Right lobe of liver (tissue), 6 donors: Measurements from ENCODE around the gene SORL1. TPM values are rescaled to one million over a fixed set of nuclear protein-coding genes. Genes with fewer than 3 reads are reported as not detected.

Experiments used
- ATAC-seq, 4 donors: fragments of 200-7000 bp; cut with Tn5 transposase; one replicate each; pipeline ENCODE4 v1.9.1; 2020; ENCODE audit warnings: mild to moderate bottlenecking in 4 of 4, moderate library complexity in 4 of 4
- DNase-seq, 3 donors: peaks; one replicate each; pipeline ENCODE4 v3.0.0-alpha.2; 2020
- H3K27ac ChIP-seq, 3 donors: fragments of 200-600 bp; one replicate each; pipeline ENCODE4 v1.8.0; 2022
- H3K27me3 ChIP-seq, 2 donors: fragments of 200-600 bp; one replicate each; pipeline ENCODE4 v1.8.0; 2022
- H3K36me3 ChIP-seq, 4 donors: fragments of 200-600 bp; sonication (generic) in 1 of 4; one replicate each; pipeline versions ENCODE4 v1.5.1 to v1.8.0; 2017 to 2022; ENCODE audit warnings: control low read depth in 1 of 4
- H3K4me1 ChIP-seq, 4 donors: fragments of 200-600 bp; sonication (generic) in 1 of 4; one replicate each; pipeline versions ENCODE4 v1.5.1 to v1.8.0; 2017 to 2022; ENCODE audit warnings: control low read depth in 1 of 4
- H3K4me3 ChIP-seq, 3 donors: fragments of 200-600 bp; one replicate each; pipeline ENCODE4 v1.8.0; 2022
- H3K9me3 ChIP-seq, 4 donors: fragments of 200-600 bp; sonication (generic) in 1 of 4; one replicate each; pipeline versions ENCODE4 v1.5.1 to v1.8.0; 2017 to 2022; ENCODE audit warnings: control low read depth in 1 of 4
- POLR2A ChIP-seq: fragments of 450-650 bp; IDR thresholded peaks from one replicate; pipeline ENCODE4 v1.6.1; 2017; ENCODE audit warnings: antibody characterized with exemption, mild to moderate bottlenecking
- WGBS: methylation state at CpG from one replicate; pipeline ENCODE4 v1.1.6; 2018; ENCODE audit warnings: low coverage, low lambda C conversion rate; ENCODE audit not compliant: insufficient coverage; ENCODE audit errors: missing lambda C conversion rate; 5-methylcytosine and 5-hydroxymethylcytosine counted together
- intact Hi-C, 2 donors: fragments of 100-400 bp; cut with DNase I; formaldehyde crosslinking; loops; one replicate each; pipeline versions ENCODE4 v1.11.2 to v1.14.1; 2022
- total RNA-seq, 6 experiments: library from RNA; depleted of rRNA in 2 of 6; stranded (reverse); fragments of >200 nt in 2 of 6; fragmentation: NEBNext Ultra II Directional in 3 of 6; extraction: Animal tissue kit (Norgen Biotek cat#: 25700) in 3 of 6; gene quantifications; one replicate each; pipeline versions ENCODE4 v1.1.0 to v1.2.4, GENCODE V29; 2016 to 2023
- TF ChIP-seq, protein P1 (sequence below), 4 donors: fragments of 200-600 bp in 3 of 4; fragments of 450-650 bp in 1 of 4; IDR thresholded peaks; one replicate each; pipeline versions ENCODE4 v1.5.1 to v1.8.0; 2016 to 2022; ENCODE audit warnings: antibody characterized with exemption in 4 of 4, mild to moderate bottlenecking in 2 of 4
- donor health status: DM: no; HTN: yes; CAD: no.
- donor health status: DM: no; HTN: no; CAD: no.
- donor health status: DM: no; HTN: no; CAD: no.
- donor health status: DM: no; HTN: yes; CAD: no.
- donor health status: DM: no; HTN: yes; CAD: no.

Gene SORL1
- total RNA-seq, 6 experiments from 2014 or later: 45.2 to 137 (median 73.8) TPM

DNA sequence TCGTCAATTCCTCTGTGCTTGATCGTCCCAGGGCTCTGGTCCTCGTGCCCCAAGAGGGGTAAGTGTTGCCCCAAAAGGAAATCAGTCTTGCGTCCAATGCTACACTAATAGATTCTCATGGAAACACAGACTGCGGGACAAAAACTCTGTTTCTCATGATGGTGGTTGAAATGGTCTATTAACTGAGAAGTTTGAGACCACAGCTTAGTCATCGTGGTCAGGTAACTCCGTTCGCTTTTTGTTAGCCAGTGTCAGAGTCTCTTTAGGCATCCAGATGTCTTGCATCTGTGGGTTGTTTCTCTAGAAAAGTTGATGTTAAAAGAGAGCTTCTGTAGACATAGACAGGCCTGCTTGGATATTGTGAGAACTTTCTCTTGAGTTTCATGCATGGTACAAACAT lies 105.2 kb downstream of the SORL1 start:
- Histone ChIP-seq H3K27me3 (no peaks in the 10 kb centered on the region), H3K4me1 (peaks cover 0 to 32% (median 12%) of the 10 kb centered on the region in 4 donors), H3K27ac (no peak overlapping the region), H3K4me3 (no peak overlapping the region), H3K36me3 (peaks cover 0 to 54% (median 8%) of the 10 kb centered on the region in 4 donors), H3K9me3 (no peaks in the 10 kb centered on the region)
- DNase-seq (no peak), ATAC-seq (no peak)
- TF ChIP-seq, protein P1, sequence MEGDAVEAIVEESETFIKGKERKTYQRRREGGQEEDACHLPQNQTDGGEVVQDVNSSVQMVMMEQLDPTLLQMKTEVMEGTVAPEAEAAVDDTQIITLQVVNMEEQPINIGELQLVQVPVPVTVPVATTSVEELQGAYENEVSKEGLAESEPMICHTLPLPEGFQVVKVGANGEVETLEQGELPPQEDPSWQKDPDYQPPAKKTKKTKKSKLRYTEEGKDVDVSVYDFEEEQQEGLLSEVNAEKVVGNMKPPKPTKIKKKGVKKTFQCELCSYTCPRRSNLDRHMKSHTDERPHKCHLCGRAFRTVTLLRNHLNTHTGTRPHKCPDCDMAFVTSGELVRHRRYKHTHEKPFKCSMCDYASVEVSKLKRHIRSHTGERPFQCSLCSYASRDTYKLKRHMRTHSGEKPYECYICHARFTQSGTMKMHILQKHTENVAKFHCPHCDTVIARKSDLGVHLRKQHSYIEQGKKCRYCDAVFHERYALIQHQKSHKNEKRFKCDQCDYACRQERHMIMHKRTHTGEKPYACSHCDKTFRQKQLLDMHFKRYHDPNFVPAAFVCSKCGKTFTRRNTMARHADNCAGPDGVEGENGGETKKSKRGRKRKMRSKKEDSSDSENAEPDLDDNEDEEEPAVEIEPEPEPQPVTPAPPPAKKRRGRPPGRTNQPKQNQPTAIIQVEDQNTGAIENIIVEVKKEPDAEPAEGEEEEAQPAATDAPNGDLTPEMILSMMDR (IDR thresholded peaks at IDR 0.05): no peak
- no peak for TF ChIP-seq POLR2A
- whole genome bisulfite sequencing: 80% methylated on average over 8 of the region's 8 CpGs
- intact Hi-C loops: no loop called here

DNA sequence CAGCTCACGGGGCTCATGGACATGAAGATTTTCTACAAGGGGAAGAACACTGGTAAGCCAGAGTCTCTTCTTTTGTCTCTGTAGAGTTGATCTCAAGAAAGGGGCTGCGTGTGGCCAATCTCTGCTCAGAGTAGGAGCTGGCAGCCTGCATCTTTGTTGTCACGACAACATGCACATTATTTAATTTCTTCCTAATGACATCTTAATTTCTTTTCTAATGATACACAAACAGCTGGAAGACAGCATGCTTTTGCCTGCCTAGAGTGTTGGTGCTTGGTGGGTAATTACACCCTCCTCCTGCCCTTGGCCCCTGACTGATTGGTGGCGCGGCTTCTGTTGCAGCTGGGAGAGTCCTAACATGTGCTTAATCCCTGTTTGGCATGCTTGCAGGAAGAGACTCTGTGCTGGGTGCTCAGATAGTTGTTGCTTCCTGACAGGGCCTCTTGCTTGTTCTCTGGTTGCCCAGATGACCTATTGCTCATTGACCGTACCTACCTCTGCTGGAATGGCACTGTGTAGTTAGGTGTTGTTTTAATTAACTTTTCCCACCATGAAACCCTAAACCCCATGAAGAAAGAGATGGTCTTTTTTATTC lies 107.6 kb downstream of the SORL1 start:
- no peak overlapping the region for H3K4me3 ChIP-seq
- H3K36me3 ChIP-seq: peaks cover 0 to 40% (median 8%) of the 10 kb centered on the region in 4 donors
- peak in 1 of 4 donors; percentile 27 for ATAC-seq
- no peaks in the 10 kb centered on the region for H3K27me3 ChIP-seq
- H3K27ac ChIP-seq: no peak overlapping the region
- peaks cover 0 to 51% (median 19%) of the 10 kb centered on the region in 4 donors for H3K4me1 ChIP-seq
- WGBS: 73% methylated on average over 5 of the region's 6 CpGs
- TF ChIP-seq, protein P1 (IDR thresholded peaks at IDR 0.05): no peak
- no peak for TF ChIP-seq POLR2A
- intact Hi-C loops: no loop called here
- no peak for DNase-seq
- H3K9me3 ChIP-seq: no peaks in the 10 kb centered on the region

DNA sequence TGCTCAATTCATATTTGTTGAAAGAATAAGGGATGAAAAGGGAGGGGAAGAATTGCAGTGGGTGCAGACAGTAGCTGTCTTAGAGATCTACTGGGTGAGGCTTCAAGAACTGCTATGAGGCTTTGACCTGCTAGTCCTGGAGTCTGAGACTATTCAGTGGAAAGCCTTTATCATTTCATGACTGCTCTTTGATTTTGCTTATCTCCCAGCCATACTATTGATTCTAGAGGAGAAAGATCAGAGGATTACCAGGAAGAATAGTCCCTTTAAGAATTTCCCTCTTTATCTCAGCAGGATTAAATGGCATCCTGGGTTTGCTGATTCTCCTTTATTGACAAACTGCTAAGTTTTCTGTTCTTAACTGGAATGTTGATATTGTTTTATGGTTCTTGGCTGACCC lies 108.1 kb downstream of the SORL1 start:
- H3K36me3 ChIP-seq: peaks cover 0 to 38% (median 8%) of the 10 kb centered on the region in 4 donors

DNA sequence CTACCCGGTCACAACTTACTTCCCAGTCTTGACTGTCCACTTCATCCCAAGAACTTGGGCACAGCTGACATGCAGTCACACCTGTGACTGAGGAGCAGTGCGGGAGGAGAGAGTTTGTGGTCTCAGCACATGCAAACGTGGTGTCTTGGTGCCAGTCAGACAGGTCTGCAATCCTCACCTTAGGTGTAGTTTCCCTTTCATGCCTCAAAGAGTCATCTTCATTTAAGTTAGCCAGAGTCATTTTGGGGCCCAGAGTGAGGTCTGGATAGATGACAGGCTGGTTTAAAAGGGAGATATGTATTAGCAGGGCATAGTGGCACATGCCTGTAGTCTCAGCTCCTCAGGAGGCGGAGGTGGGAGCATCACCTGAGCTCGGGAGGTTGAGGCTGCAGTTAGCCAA lies 109.1 kb downstream of the SORL1 start:
- Histone ChIP-seq H3K27ac (peak overlapping the region in 1 of 3 donors; percentile 33), H3K4me3 (no peak overlapping the region), H3K27me3 (no peaks in the 10 kb centered on the region), H3K4me1 (peaks cover 0 to 64% (median 26%) of the 10 kb centered on the region in 4 donors), H3K36me3 (peaks cover 0 to 28% (median 8%) of the 10 kb centered on the region in 4 donors), H3K9me3 (no peaks in the 10 kb centered on the region)
- 80% methylated on average over 5 of the region's 5 CpGs for WGBS
- TF ChIP-seq POLR2A: no peak
- TF ChIP-seq, protein P1 (IDR thresholded peaks at IDR 0.05): no peak
- DNase-seq: no peak
- ATAC-seq: no peak
- intact Hi-C loops: no loop called here

More for the DNA sequence above, 108.1 kb downstream of the SORL1 start:
- no peak for TF ChIP-seq POLR2A
- TF ChIP-seq, protein P1 (IDR thresholded peaks at IDR 0.05): no peak
- ATAC-seq (no peak), DNase-seq (no peak)
- no peak overlapping the region for H3K27ac ChIP-seq
- peaks cover 0 to 55% (median 21%) of the 10 kb centered on the region in 4 donors for H3K4me1 ChIP-seq
- no peak overlapping the region for H3K4me3 ChIP-seq
- H3K27me3 ChIP-seq: no peaks in the 10 kb centered on the region
- H3K9me3 ChIP-seq: no peaks in the 10 kb centered on the region
- intact Hi-C loops: no loop called here
